ENCODE data around the gene ENO4.

Gene ENO4

GRCh38 chr10:116836083-116836482, 13.2 kb upstream of the ENO4 start:
- in situ Hi-C loops (cut with MboI; ENCODE audit: low sequenced_read_pairs, unreplicated experiment), result no loop called here
- TF ChIP-seq, protein P1, sequence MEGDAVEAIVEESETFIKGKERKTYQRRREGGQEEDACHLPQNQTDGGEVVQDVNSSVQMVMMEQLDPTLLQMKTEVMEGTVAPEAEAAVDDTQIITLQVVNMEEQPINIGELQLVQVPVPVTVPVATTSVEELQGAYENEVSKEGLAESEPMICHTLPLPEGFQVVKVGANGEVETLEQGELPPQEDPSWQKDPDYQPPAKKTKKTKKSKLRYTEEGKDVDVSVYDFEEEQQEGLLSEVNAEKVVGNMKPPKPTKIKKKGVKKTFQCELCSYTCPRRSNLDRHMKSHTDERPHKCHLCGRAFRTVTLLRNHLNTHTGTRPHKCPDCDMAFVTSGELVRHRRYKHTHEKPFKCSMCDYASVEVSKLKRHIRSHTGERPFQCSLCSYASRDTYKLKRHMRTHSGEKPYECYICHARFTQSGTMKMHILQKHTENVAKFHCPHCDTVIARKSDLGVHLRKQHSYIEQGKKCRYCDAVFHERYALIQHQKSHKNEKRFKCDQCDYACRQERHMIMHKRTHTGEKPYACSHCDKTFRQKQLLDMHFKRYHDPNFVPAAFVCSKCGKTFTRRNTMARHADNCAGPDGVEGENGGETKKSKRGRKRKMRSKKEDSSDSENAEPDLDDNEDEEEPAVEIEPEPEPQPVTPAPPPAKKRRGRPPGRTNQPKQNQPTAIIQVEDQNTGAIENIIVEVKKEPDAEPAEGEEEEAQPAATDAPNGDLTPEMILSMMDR (IDR thresholded peaks at IDR 0.05; ENCODE audit: borderline replicate concordance, control extremely low read depth, extremely low read depth, insufficient read depth, missing control alignments), result no peak
- no peak for DNase-seq (ENCODE audit: low spot score)

GRCh38 chr10:116836902-116837523, 12.3 kb upstream of the ENO4 start:
- no peak for DNase-seq (ENCODE audit: low spot score)
- in situ Hi-C loops (cut with MboI; ENCODE audit: low sequenced_read_pairs, unreplicated experiment), result no loop called here

GRCh38 chr10:116838143-116838725, 11.1 kb upstream of the ENO4 start:
- in situ Hi-C loops (cut with MboI; ENCODE audit: low sequenced_read_pairs, unreplicated experiment), result no loop called here
- TF ChIP-seq, protein P1 (IDR thresholded peaks at IDR 0.05; ENCODE audit: borderline replicate concordance, control extremely low read depth, extremely low read depth, insufficient read depth, missing control alignments), result no peak
- DNase-seq (ENCODE audit: low spot score), result peak; percentile 31

More at GRCh38 chr10:116836902-116837523, 12.3 kb upstream of the ENO4 start:
- TF ChIP-seq, protein P1 (IDR thresholded peaks at IDR 0.05; ENCODE audit: borderline replicate concordance, control extremely low read depth, extremely low read depth, insufficient read depth, missing control alignments), result no peak

DNA sequence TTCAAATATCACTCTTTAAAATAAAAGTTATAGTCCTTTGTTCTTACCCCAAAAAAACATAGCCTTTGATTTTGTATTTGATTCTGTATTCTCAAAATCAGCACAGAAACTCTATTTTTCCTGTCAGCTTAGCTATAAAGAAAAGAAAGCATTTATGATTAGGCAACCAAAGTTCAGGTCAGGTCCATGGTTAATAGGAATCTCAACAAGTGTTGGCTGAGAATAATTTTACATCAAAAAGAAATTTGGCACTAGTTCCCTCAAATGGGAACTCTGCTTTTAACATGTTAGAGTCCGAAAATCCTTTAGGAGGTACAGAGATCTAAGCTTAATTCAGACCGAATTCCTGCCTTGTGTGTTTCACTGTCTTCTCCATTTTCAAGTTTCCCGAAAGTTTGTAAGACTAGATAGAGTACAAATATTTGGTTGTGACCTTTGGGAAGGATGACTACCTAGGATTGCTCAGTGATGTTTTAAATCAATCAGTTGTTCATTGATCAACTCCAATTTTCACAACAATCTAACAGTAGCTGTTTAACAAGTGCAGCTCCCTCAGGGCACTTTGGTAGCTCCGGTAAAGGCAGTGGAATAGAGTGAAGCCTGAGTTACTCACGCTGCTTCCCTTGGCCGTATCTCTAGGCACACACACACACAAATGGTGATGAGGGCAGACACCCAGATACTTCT, 8.8 kb upstream of the ENO4 start:
- no peak for DNase-seq (ENCODE audit: low spot score)
- TF ChIP-seq, protein P1 (IDR thresholded peaks at IDR 0.05; ENCODE audit: borderline replicate concordance, control extremely low read depth, extremely low read depth, insufficient read depth, missing control alignments), result no peak
- in situ Hi-C loops (cut with MboI; ENCODE audit: low sequenced_read_pairs, unreplicated experiment), result no loop called here

- no peak for DNase-seq (ENCODE audit: low spot score)
- TF ChIP-seq, protein P1 (IDR thresholded peaks at IDR 0.05; ENCODE audit: borderline replicate concordance, control extremely low read depth, extremely low read depth, insufficient read depth, missing control alignments), result no peak
- in situ Hi-C loops (cut with MboI; ENCODE audit: low sequenced_read_pairs, unreplicated experiment), result no loop called here
These were observed 3.5 kb upstream of the ENO4 start for GRCh38 chr10:116845823-116846222.

GRCh38 chr10:116848032-116848943, 1.0 kb upstream of the ENO4 start:
- TF ChIP-seq, protein P1 (IDR thresholded peaks at IDR 0.05; ENCODE audit: borderline replicate concordance, control extremely low read depth, extremely low read depth, insufficient read depth, missing control alignments), result no peak
- in situ Hi-C loops (cut with MboI; ENCODE audit: low sequenced_read_pairs, unreplicated experiment), result no loop called here
- peak; percentile 66 for DNase-seq (ENCODE audit: low spot score)

Measured in GM13976 (cell line).